Endothelial cell of umbilical vein (primary cell): ENCODE data around the gene OR9A2.
"Not testable (repeated sequence)": the region's sequence is repeated elsewhere in the genome, so short reads cannot be mapped to it uniquely, and the experiment has no call there.

Source experiments
- EZH2 ChIP-seq: IDR thresholded peaks from 2 replicates; pipeline ENCODE4 v1.6.1; 2012; ENCODE audit warnings: borderline replicate concordance, low read depth, mild to moderate bottlenecking, moderate library complexity, low read length, inconsistent platforms; ENCODE audit not compliant: severe bottlenecking
- POLR2A ChIP-seq: IDR thresholded peaks from 2 replicates; pipeline ENCODE4 v1.6.1; 2012; ENCODE audit warnings: low read depth, mild to moderate bottlenecking, control low read depth, low read length
- POLR2AphosphoS5 ChIP-seq: IDR thresholded peaks from 2 replicates; pipeline ENCODE4 v1.6.1; 2012; ENCODE audit warnings: low read depth, mild to moderate bottlenecking, control low read depth, low read length, moderate library complexity; ENCODE audit not compliant: insufficient read depth
- TF ChIP-seq, protein P1 (sequence below), 2 donors: IDR thresholded peaks; 1 replicate in 1 of 2; 2 replicates in 1 of 2; pipeline ENCODE4 v1.5.1; 2011; ENCODE audit warnings: low read length in 2 of 2, mild to moderate bottlenecking in 2 of 2, moderate library complexity in 2 of 2, control low read depth in 1 of 2, inconsistent platforms in 1 of 2, low read depth in 1 of 2; ENCODE audit not compliant: insufficient read depth in 1 of 2; ENCODE audit errors: extremely low read depth in 1 of 2

DNA sequence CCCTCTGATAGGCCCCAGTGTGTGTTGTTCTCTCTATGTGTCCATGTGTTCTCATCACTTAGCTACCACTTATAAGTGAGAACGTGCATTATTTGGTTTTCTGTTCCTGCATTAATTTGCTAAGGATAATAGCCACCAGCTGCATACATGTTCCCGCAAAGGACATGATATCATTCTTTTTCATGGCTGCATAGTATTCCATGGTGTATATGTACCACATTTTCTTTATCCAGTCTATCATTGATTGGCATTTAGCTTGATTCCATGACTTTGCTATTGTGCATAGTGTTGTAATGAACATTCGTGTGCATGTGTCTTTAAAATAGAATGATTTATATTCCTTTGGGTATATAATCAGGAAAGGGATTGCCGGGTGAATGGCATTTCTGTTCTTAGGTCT, 48.5 kb downstream of the OR9A2 start:
- TF ChIP-seq, protein P1, sequence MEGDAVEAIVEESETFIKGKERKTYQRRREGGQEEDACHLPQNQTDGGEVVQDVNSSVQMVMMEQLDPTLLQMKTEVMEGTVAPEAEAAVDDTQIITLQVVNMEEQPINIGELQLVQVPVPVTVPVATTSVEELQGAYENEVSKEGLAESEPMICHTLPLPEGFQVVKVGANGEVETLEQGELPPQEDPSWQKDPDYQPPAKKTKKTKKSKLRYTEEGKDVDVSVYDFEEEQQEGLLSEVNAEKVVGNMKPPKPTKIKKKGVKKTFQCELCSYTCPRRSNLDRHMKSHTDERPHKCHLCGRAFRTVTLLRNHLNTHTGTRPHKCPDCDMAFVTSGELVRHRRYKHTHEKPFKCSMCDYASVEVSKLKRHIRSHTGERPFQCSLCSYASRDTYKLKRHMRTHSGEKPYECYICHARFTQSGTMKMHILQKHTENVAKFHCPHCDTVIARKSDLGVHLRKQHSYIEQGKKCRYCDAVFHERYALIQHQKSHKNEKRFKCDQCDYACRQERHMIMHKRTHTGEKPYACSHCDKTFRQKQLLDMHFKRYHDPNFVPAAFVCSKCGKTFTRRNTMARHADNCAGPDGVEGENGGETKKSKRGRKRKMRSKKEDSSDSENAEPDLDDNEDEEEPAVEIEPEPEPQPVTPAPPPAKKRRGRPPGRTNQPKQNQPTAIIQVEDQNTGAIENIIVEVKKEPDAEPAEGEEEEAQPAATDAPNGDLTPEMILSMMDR (IDR thresholded peaks at IDR 0.05; ENCODE audit: extremely low read depth in 1 of 2, insufficient read depth in 1 of 2, low read depth in 1 of 2, low read length in 2 of 2), result not testable (repeated sequence)
- not testable (repeated sequence) for TF ChIP-seq POLR2A, EZH2, POLR2AphosphoS5
